T-helper 1 cell treated with Interleukin-12 subunit alpha and Interleukin-12 subunit beta and Interleukin-4 antibody, amounts not matched to agents 30 ng/mL and 1 ng/mL, for 36 hours (primary cell): ENCODE measurements around the gene ALDH9A1. TPM values are rescaled to one million over a fixed set of nuclear protein-coding genes. Genes with fewer than 3 reads are reported as not detected.
"Not testable (repeated sequence)": the region's sequence is repeated elsewhere in the genome, so short reads cannot be mapped to it uniquely, and the experiment has no call there.

Source experiments
- intact Hi-C: fragments of 100-400 bp; cut with micrococcal nuclease; formaldehyde crosslinking; loops from one replicate; pipeline ENCODE4 v1.15.1; 2024
- total RNA-seq: library from RNA; stranded (reverse); gene quantifications from 2 replicates; pipeline ENCODE4 v1.2.3, GENCODE V29; 2022

The ALDH9A1 gene
- 43.7 and 43.8 TPM in 2 replicates for total RNA-seq

GRCh38 chr1:165697881-165698760 is at the start of gene ALDH9A1:
Gene ALDH9A1 (minus strand): TSS chr1:165698562. CDS start chr1:165698558, 4 bp downstream.
- intact Hi-C loops: loop anchor here (1.0 to 10.0 kb wide), 8 partner anchors 67 to 1178 kb away; partner anchors contain the start of genes MGST3, TADA1 and TMCO1

- intact Hi-C loops: no loop called here
These were observed 49.5 kb upstream of the ALDH9A1 start for GRCh38 chr1:165747632-165748447.

- intact Hi-C loops: not testable (repeated sequence)
These were observed 46.6 kb upstream of the ALDH9A1 start for GRCh38 chr1:165744913-165745312.

- intact Hi-C loops: no loop called here
These were observed 43.8 kb upstream of the ALDH9A1 start for GRCh38 chr1:165742194-165742593.

- intact Hi-C loops: no loop called here
These were observed 40.4 kb upstream of the ALDH9A1 start for GRCh38 chr1:165738794-165739193.

GRCh38 chr1:165737196-165737595 is 38.8 kb upstream of the ALDH9A1 start:
- intact Hi-C loops: no loop called here

- intact Hi-C loops: no loop called here
These were observed 36.5 kb upstream of the ALDH9A1 start for GRCh38 chr1:165734906-165735305.

GRCh38 chr1:165726841-165727240 is 28.5 kb upstream of the ALDH9A1 start:
- intact Hi-C loops: no loop called here

GRCh38 chr1:165726169-165726568 is 27.8 kb upstream of the ALDH9A1 start:
- intact Hi-C loops: no loop called here

GRCh38 chr1:165717918-165718515 is 19.7 kb upstream of the ALDH9A1 start:
- intact Hi-C loops: loop anchor here (1.0 to 2.0 kb wide), 3 partner anchors 51 to 196 kb away; partner anchors contain the start of gene TMCO1

GRCh38 chr1:165716265-165717051 is 18.1 kb upstream of the ALDH9A1 start:
- intact Hi-C loops: not testable (repeated sequence)

GRCh38 chr1:165712764-165713163 is 14.4 kb upstream of the ALDH9A1 start:
- intact Hi-C loops: no loop called here

- intact Hi-C loops: no loop called here
These were observed 9.8 kb upstream of the ALDH9A1 start for GRCh38 chr1:165707984-165708706.

GRCh38 chr1:165703648-165704047 is 5.3 kb upstream of the ALDH9A1 start:
- intact Hi-C loops: no loop called here

GRCh38 chr1:165701922-165702321 is 3.6 kb upstream of the ALDH9A1 start:
- intact Hi-C loops: not testable (repeated sequence)

- intact Hi-C loops: loop anchor here (10.0 kb wide), 1 partner anchor 785 kb away; no protein-coding TSS in a partner anchor
These were observed 1.2 kb upstream of the ALDH9A1 start for GRCh38 chr1:165699577-165699976.

- intact Hi-C loops: loop anchor here (1.0 to 10.0 kb wide), 8 partner anchors 67 to 1178 kb away; partner anchors contain the start of genes MGST3, TADA1 and TMCO1
These were observed 345 bp upstream of the ALDH9A1 start for GRCh38 chr1:165698761-165699052.

GRCh38 chr1:165697491-165697880 is 876 bp downstream of the ALDH9A1 start:
- intact Hi-C loops: loop anchor here (10.0 kb wide), 1 partner anchor 787 kb away; no protein-coding TSS in a partner anchor

GRCh38 chr1:165696625-165697100 is 1.7 kb downstream of the ALDH9A1 start:
- intact Hi-C loops: loop anchor here (10.0 kb wide), 1 partner anchor 788 kb away; no protein-coding TSS in a partner anchor

GRCh38 chr1:165695031-165695430 is 3.3 kb downstream of the ALDH9A1 start:
- intact Hi-C loops: loop anchor here (10.0 kb wide), 1 partner anchor 790 kb away; no protein-coding TSS in a partner anchor
